Activated CD4-positive, alpha-beta T cell treated with anti-CD3 and anti-CD28 coated beads, Interleukin-2, amount 50 U/mL, for 24 hours (primary cell): Measurements from ENCODE around the gene INAFM1.
"Not testable (repeated sequence)": the region's sequence is repeated elsewhere in the genome, so short reads cannot be mapped to it uniquely, and the experiment has no call there.

Experiments
- DNase-seq, 2 donors: peaks; one replicate each; pipeline ENCODE4 v3.0.0-alpha.2; 2020; ENCODE audit warnings: low read depth in 1 of 2, low spot score in 1 of 2

Gene INAFM1

GRCh38 chr19:47267350-47267759 lies 7.3 kb upstream of the INAFM1 start:
- no peak for DNase-seq

GRCh38 chr19:47268028-47268427 lies 6.7 kb upstream of the INAFM1 start:
- no peak for DNase-seq

- DNase-seq: no peak
These were observed 5.1 kb upstream of the INAFM1 start for GRCh38 chr19:47269596-47269995.

GRCh38 chr19:47270408-47270807 lies 4.3 kb upstream of the INAFM1 start:
- DNase-seq: no peak

GRCh38 chr19:47271949-47272348 lies 2.7 kb upstream of the INAFM1 start:
- DNase-seq: no peak

GRCh38 chr19:47272448-47273312 lies 2.0 kb upstream of the INAFM1 start:
- DNase-seq: peak in 1 of 2 donors; percentile 39

GRCh38 chr19:47273313-47274070 lies 1.2 kb upstream of the INAFM1 start:
- peak; percentile 76 to 84 for DNase-seq

GRCh38 chr19:47274891-47275761 lies 441 bp downstream of the INAFM1 start:
- no peak for DNase-seq

- DNase-seq: no peak
These were observed 1.2 kb downstream of the INAFM1 start for GRCh38 chr19:47275791-47276461.

GRCh38 chr19:47276513-47276912 lies 1.8 kb downstream of the INAFM1 start:
- not testable (repeated sequence) for DNase-seq

GRCh38 chr19:47280183-47280797 lies 5.6 kb downstream of the INAFM1 start:
- DNase-seq: peak; percentile 7 to 36

GRCh38 chr19:47283405-47284059 lies 8.8 kb downstream of the INAFM1 start:
- no peak for DNase-seq

- DNase-seq: peak in 1 of 2 donors; percentile 65
These were observed 9.7 kb downstream of the INAFM1 start for GRCh38 chr19:47284324-47284899.

GRCh38 chr19:47296036-47296435 lies 21.4 kb downstream of the INAFM1 start:
- DNase-seq: peak; percentile 26 to 88

GRCh38 chr19:47300867-47301266 lies 26.2 kb downstream of the INAFM1 start:
- DNase-seq: not testable (repeated sequence)

- DNase-seq: no peak
These were observed 27.6 kb downstream of the INAFM1 start for GRCh38 chr19:47302249-47302648.

- DNase-seq: no peak
These were observed 29.3 kb downstream of the INAFM1 start for GRCh38 chr19:47303966-47304365.

- peak; percentile 21 to 35 for DNase-seq
These were observed 30.6 kb downstream of the INAFM1 start for GRCh38 chr19:47305309-47305751.

- no peak for DNase-seq
These were observed 31.6 kb downstream of the INAFM1 start for GRCh38 chr19:47306303-47306702.
